Stimulated activated CD8-positive, alpha-beta memory T cell treated with anti-CD3 and anti-CD28 coated beads, Interleukin-2, amount 100 ng/mL, for 48 hours (primary cell): ENCODE data around the gene ZBTB12.
"Not testable (repeated sequence)": the region's sequence is repeated elsewhere in the genome, so short reads cannot be mapped to it uniquely, and the experiment has no call there.

Experiments
- DNase-seq, 2 donors: peaks; one replicate each; pipeline ENCODE4 v3.0.0-alpha.2; 2020; ENCODE audit warnings: low read depth in 2 of 2

Gene ZBTB12

DNA sequence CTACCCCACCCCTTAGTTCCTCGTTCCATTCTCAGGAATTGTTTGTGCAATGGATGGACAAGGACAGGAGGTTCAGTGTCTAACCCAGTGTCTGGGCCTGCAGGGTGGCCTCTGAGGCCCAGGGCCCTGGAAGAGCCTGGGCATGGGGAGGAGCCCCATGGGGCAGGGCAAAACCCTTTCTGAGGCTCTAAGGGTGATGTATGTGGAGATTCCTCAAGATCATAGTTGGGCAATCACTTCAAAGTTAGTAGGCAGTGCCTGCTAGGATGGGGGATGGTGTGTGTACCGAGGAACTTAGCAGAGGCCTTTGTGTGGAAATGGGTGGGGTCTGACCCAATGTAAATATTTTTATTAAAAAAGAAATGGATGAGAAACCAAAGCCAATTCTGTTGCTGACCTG lies 18.9 kb upstream of the ZBTB12 start:
- DNase-seq, result no peak

DNA sequence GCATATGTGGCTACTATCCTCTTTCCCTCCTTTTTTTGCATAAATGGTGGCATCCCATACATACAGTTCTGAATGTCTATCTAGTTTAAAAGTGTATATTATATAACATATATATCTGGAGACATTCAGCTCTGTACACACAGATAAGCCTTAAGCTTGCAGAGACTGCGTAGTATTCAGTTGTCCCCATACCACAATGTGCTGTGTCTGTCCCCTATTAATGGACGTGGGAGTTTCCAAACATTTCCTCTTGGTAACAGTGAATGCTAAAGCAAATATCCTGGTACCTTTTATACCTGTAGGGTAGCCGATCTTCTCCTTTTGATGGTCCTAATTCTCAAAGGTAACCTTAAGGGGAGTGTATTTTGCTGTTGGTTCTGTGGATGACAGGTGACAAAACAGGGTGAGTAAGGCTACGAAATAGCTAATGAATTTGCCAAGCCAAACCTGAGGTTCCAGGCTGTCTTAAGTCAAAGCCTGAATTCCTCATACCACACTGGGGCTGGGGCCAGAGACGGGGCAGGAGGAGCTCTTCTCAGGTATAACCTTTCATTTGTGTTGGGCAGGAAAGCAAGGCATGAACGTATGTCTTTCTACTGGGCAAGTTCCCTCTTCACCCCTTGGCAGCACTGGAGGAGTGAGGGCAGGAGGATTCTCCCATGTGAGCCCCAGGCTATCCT lies 17.9 kb upstream of the ZBTB12 start:
- no peak for DNase-seq

- DNase-seq, result no peak
These were observed 16.3 kb upstream of the ZBTB12 start for GRCh38 chr6:31918069-31918720.

GRCh38 chr6:31915756-31916155 lies 13.9 kb upstream of the ZBTB12 start:
- DNase-seq, result no peak

- DNase-seq, result no peak
These were observed 13.5 kb upstream of the ZBTB12 start for GRCh38 chr6:31915351-31915750.

- DNase-seq, result no peak
These were observed 10.1 kb upstream of the ZBTB12 start for GRCh38 chr6:31911826-31912585.

GRCh38 chr6:31909298-31909697 lies 7.4 kb upstream of the ZBTB12 start:
- DNase-seq, result not testable (repeated sequence)

DNA sequence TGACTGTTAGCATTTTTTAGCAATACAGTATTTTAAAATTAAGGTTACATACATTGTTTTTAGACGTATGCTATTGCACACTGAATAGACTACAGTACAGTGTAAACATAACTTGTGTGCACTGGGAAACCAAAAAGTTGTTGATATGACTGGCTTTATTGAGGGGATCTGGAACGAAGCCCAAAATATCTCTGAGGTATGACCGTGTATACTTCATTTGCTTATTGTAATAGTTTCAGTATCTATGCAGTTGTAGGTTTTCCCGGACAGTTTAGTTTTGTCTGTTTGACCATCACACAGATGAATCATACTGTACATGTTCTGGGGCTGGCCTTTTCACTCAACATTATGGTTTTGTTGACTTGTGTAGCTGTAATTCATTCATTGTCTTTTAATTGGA lies 6.9 kb upstream of the ZBTB12 start:
- no peak for DNase-seq

DNA sequence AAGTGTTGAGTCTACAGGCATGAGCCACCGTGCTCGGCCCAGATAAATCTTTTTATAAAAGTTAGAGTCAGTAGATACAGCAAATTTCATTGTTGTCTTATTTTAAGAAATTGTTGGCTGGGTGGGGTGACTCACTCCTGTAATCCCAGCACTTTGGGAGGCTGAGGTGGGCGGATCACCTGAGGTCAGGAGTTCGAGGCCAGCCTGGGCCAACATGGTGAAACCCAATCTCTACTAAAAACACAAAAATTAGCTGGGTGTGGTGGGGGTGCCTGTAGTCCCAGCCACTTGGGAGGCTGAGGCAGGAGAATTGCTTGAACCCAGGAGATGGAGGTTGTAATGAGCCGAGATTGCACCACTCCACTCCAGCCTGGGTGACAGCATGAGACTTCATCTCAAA lies 6.4 kb upstream of the ZBTB12 start:
- not testable (repeated sequence) for DNase-seq

DNA sequence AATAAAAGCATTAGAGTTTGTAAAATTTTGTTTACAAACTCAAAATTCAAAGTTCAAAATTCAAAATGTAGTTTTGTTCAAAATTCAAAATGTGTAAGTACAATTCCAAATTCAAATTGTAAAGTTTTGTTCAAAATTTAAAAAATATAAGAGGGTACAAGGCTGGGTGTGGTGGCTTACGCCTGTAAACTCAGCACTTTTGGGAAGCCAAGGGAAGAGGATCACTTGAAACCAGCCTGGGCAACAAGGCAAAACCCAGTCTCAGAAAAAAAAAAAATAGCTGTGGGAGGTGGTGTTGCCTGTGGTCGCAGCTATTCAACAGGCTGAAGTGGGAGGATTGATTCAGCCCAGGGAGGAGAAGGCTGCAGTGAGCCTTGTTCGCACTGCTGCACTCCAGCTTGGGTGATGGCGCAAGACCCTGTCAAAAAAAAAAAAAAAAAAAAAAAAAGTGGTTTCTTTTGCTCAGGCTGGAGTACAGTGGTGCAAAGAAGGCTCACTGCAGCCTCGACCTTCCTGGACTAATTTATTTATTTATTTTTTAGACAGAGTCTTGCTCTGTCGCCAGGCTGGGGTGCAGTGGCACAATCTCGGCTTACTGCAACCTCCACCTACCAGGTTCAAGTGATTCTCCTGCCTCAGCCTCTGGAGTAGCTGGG lies 5.4 kb upstream of the ZBTB12 start:
- DNase-seq, result no peak

DNA sequence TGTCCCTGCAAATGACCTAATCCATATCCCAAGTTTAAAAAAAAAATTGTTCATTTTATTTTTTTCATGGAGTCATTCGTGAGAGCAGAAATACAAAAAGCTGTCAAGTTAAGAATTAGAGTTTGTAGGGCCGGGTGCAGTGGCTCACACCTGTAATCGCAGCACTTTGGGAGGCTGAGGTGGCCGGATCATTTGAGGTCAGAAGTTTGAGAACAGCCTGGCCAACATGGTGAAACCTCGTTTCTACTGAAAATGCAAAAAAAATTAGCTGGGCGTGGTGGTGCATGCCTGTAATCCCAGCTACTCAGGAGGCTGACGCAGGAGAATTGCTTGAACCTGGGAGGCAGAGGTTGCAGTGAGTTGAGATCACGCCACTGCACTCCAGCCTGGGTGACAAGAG lies 4.8 kb upstream of the ZBTB12 start:
- DNase-seq, result not testable (repeated sequence)

DNA sequence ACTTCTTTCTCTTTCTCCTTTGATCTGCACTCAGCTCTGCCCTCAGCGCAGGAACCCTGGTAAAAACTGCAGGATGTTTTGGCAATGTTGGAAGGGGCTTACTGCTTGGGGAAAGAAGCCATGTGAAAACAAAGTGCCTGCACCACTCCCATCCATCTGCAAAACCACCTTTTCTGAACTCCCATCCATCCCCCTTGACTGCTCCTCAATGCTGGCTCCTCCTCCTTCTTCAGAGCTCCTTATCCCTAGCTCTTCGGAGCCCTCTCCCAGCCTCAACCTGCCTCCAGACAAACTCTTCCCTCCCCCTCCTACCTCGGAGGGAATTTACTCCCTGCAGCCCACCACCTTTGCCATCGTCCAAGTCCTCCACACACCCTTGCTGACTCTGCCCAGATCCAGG lies 4.2 kb upstream of the ZBTB12 start:
- no peak for DNase-seq

DNA sequence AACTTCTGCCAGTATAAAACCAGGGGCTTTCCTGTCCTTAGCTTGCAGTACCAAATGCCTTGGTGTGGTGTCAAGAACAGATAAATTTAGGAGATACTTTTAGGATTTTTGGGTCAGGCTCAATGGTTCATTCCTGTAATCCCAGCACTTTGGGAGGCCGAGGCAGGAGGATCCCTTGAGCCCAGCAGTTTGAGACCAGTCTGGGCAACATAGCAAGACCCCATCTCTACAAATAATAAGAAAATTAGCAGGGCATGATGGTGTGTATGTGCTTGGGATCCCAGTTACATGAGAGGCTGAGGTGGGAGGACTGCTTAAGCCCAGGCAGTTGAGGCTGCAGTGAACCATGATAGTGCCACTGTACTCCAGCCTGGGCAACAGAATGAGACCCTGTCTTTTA lies 3.2 kb upstream of the ZBTB12 start:
- DNase-seq, result no peak

DNA sequence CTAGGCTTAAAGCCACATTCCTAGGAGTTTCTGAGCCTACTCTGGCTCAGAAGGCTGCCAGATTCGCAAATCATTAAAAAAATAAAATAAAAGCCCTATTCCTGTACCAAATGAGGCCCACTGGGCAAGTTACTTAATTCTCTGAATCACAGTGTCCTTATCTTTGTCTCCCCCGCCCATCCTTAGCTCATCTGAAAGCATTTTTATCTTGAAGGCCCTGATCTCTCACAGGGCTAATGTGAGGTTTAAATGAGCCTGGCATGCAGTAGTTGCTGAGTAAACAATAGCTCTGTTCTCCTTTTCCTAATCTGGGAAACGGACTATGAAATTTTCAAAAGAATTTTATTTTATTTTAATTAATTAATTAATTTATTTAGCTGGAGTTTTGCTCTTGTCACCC lies 2.1 kb upstream of the ZBTB12 start:
- DNase-seq, result no peak

- peak; percentile 49 to 50 for DNase-seq
These were observed 402 bp downstream of the ZBTB12 start for GRCh38 chr6:31901415-31901952.

DNA sequence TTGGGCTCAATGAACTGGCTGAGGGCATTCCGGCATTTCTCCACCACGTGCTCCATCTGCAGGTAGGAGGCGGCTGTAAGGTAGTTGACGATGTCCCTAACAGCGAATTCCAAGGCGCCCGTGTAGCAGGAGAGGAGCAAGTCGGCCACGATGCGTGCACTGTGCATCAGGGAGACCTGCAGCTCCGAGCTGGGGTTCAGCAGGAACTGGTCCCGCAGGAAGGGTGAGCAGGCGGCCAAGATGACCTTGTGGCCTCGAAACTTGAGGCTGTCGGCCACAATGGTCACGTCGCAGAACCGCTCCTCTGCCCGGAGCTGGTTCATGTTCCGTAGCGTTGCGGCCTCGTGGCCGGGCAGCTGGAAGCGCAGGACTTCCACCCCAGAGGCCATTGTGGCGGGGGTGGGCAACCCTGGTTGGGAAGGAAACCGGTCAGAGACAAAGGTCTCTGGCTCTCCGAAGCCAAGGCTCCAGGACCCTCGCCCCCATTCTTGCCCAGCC lies 920 bp downstream of the ZBTB12 start:
- no peak for DNase-seq

GRCh38 chr6:31899882-31900722 lies 1.8 kb downstream of the ZBTB12 start:
- DNase-seq, result no peak

DNA sequence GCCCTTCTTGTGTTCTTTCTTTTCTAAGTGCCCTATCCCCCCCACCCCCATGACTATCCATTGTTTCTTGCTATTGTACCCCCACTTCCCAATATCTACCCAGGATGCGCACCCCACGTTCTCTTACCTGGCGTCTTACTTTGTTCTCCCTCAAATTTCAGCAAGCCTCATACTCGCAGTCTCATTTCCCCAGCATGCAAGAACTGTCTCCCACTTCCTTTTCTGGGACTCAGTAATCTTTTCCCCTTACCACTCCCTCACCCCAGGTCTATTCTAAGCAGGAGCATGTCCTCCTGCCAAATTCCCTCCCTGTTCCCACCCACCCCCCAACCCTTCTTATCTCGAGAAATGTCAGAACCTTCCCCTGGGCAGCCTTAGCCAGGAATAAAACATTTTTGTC lies 2.7 kb downstream of the ZBTB12 start:
- no peak for DNase-seq

GRCh38 chr6:31898383-31899011 lies 3.4 kb downstream of the ZBTB12 start:
- no peak for DNase-seq

GRCh38 chr6:31897612-31898382 lies 4.1 kb downstream of the ZBTB12 start, which contains the start of gene EHMT2:
Gene EHMT2, minus strand, starts transcription at chr6:31897698. Its CDS starts 21 bp downstream, at chr6:31897677.
- DNase-seq, result peak; percentile 78 to 81
